Memory B cell (primary cell): ENCODE data around the gene ADAT2.

Source experiments
- ATAC-seq: fragments of 150-1000 bp; cut with Tn5 transposase; 2 replicates; pipeline ENCODE4 v1.10.0; 2021; ENCODE audit warnings: low read depth, mild to moderate bottlenecking, moderate library complexity
- DNase-seq, 2 donors: peaks; one replicate each; pipeline ENCODE4 v3.0.0; 2022; ENCODE audit warnings: low spot score in 2 of 2
- H3K27ac Mint-ChIP-seq: one replicate; pipeline ENCODE4 v1.8.0; 2022; ENCODE audit warnings: mild to moderate bottlenecking, moderate library complexity, mixed read lengths
- H3K27me3 Mint-ChIP-seq: one replicate; pipeline ENCODE4 v1.8.0; 2022; ENCODE audit warnings: mixed read lengths
- H3K36me3 Mint-ChIP-seq: one replicate; pipeline ENCODE4 v1.8.0; 2022; ENCODE audit warnings: mild to moderate bottlenecking, mixed read lengths
- H3K4me1 Mint-ChIP-seq: one replicate; pipeline ENCODE4 v1.8.0; 2022; ENCODE audit warnings: mixed read lengths
- H3K4me3 Mint-ChIP-seq: one replicate; pipeline ENCODE4 v1.8.0; 2022; ENCODE audit warnings: mild to moderate bottlenecking, moderate library complexity, mixed read lengths
- H3K9me3 Mint-ChIP-seq: one replicate; pipeline ENCODE4 v1.8.0; 2022; ENCODE audit warnings: mixed read lengths

The ADAT2 gene

GRCh38 chr6:143397227-143398222 lies 53.0 kb downstream of the ADAT2 start:
- Mint-ChIP-seq H3K4me3 (no peak overlapping the region), H3K4me1 (peaks cover 4% of the 10 kb centered on the region)

GRCh38 chr6:143396497-143397226 lies 53.8 kb downstream of the ADAT2 start:
- peaks cover 4% of the 10 kb centered on the region for H3K4me1 Mint-ChIP-seq
- DNase-seq, result no peak
- H3K27me3 Mint-ChIP-seq, result peaks cover 4% of the 10 kb centered on the region
- no peak for ATAC-seq
- no peaks in the 10 kb centered on the region for H3K36me3 Mint-ChIP-seq
- no peak overlapping the region for H3K27ac Mint-ChIP-seq
- H3K4me3 Mint-ChIP-seq, result no peak overlapping the region
- H3K9me3 Mint-ChIP-seq, result no peaks in the 10 kb centered on the region

More at GRCh38 chr6:143397227-143398222, 53.0 kb downstream of the ADAT2 start:
- Mint-ChIP-seq H3K27me3 (peaks cover 4% of the 10 kb centered on the region), H3K27ac (no peak overlapping the region), H3K36me3 (no peaks in the 10 kb centered on the region), H3K9me3 (no peaks in the 10 kb centered on the region)
- ATAC-seq, result no peak
- no peak for DNase-seq

GRCh38 chr6:143395699-143396098 lies 54.8 kb downstream of the ADAT2 start:
- peaks cover 4% of the 10 kb centered on the region for H3K27me3 Mint-ChIP-seq
- H3K4me3 Mint-ChIP-seq, result no peak overlapping the region
- H3K9me3 Mint-ChIP-seq, result no peaks in the 10 kb centered on the region
- H3K4me1 Mint-ChIP-seq, result peaks cover 1% of the 10 kb centered on the region
- no peak for DNase-seq
- ATAC-seq, result no peak
- H3K27ac Mint-ChIP-seq, result no peak overlapping the region
- no peaks in the 10 kb centered on the region for H3K36me3 Mint-ChIP-seq

- no peak for DNase-seq
- H3K27me3 Mint-ChIP-seq, result peaks cover 4% of the 10 kb centered on the region
- H3K9me3 Mint-ChIP-seq, result no peaks in the 10 kb centered on the region
- H3K4me1 Mint-ChIP-seq, result no peaks in the 10 kb centered on the region
- no peak overlapping the region for H3K4me3 Mint-ChIP-seq
- ATAC-seq, result no peak
- no peaks in the 10 kb centered on the region for H3K36me3 Mint-ChIP-seq
- no peak overlapping the region for H3K27ac Mint-ChIP-seq
Measured at GRCh38 chr6:143394389-143394788, 56.1 kb downstream of the ADAT2 start.

GRCh38 chr6:143390278-143390677 lies 60.2 kb downstream of the ADAT2 start:
- H3K4me3 Mint-ChIP-seq, result no peak overlapping the region
- H3K36me3 Mint-ChIP-seq, result no peaks in the 10 kb centered on the region
- H3K9me3 Mint-ChIP-seq, result peaks cover 2% of the 10 kb centered on the region
- DNase-seq (no peak), ATAC-seq (no peak)
- H3K4me1 Mint-ChIP-seq, result no peaks in the 10 kb centered on the region
- peaks cover 5% of the 10 kb centered on the region for H3K27me3 Mint-ChIP-seq
- no peak overlapping the region for H3K27ac Mint-ChIP-seq

- H3K4me1 Mint-ChIP-seq, result no peaks in the 10 kb centered on the region
- DNase-seq (no peak), ATAC-seq (no peak)
- peaks cover 11% of the 10 kb centered on the region for H3K27me3 Mint-ChIP-seq
- H3K9me3 Mint-ChIP-seq, result peaks cover 2% of the 10 kb centered on the region
- H3K36me3 Mint-ChIP-seq, result peaks cover 4% of the 10 kb centered on the region
- H3K27ac Mint-ChIP-seq, result no peak overlapping the region
- H3K4me3 Mint-ChIP-seq, result no peak overlapping the region
Measured at GRCh38 chr6:143385636-143386035, 64.9 kb downstream of the ADAT2 start.

- Mint-ChIP-seq H3K36me3 (peaks cover 4% of the 10 kb centered on the region), H3K27me3 (peaks cover 22% of the 10 kb centered on the region), H3K4me1 (peaks cover 2% of the 10 kb centered on the region), H3K4me3 (no peak overlapping the region), H3K27ac (no peak overlapping the region), H3K9me3 (peaks cover 6% of the 10 kb centered on the region)
- DNase-seq, result no peak
- no peak for ATAC-seq
Measured at GRCh38 chr6:143376861-143377260, 73.6 kb downstream of the ADAT2 start.

- ATAC-seq, result no peak
- Mint-ChIP-seq H3K36me3 (peaks cover 2% of the 10 kb centered on the region), H3K27me3 (peaks cover 19% of the 10 kb centered on the region), H3K4me3 (no peak overlapping the region), H3K9me3 (peaks cover 6% of the 10 kb centered on the region), H3K4me1 (peaks cover 2% of the 10 kb centered on the region), H3K27ac (no peak overlapping the region)
- DNase-seq, result no peak
Measured at GRCh38 chr6:143376375-143376774, 74.1 kb downstream of the ADAT2 start.

- no peak overlapping the region for H3K27ac Mint-ChIP-seq
- peaks cover 15% of the 10 kb centered on the region for H3K27me3 Mint-ChIP-seq
- no peak overlapping the region for H3K4me3 Mint-ChIP-seq
- H3K4me1 Mint-ChIP-seq, result peaks cover 2% of the 10 kb centered on the region
- ATAC-seq, result no peak
- H3K9me3 Mint-ChIP-seq, result peaks cover 6% of the 10 kb centered on the region
- H3K36me3 Mint-ChIP-seq, result peaks cover 2% of the 10 kb centered on the region
- no peak for DNase-seq
Measured at GRCh38 chr6:143375022-143375585, 75.4 kb downstream of the ADAT2 start.

GRCh38 chr6:143374014-143374413 lies 76.5 kb downstream of the ADAT2 start:
- ATAC-seq (no peak), DNase-seq (no peak)
- Mint-ChIP-seq H3K27me3 (peaks cover 12% of the 10 kb centered on the region), H3K4me3 (no peak overlapping the region), H3K27ac (no peak overlapping the region), H3K36me3 (peaks cover 2% of the 10 kb centered on the region), H3K9me3 (peaks cover 6% of the 10 kb centered on the region), H3K4me1 (peaks cover 2% of the 10 kb centered on the region)
